22Rv1 (cell line): Measurements from ENCODE around the gene ATF2.

Experiments
- ZFX ChIP-seq: fragments of 450-650 bp; IDR thresholded peaks from 2 replicates; pipeline ENCODE4 v1.6.1; 2017; ENCODE audit warnings: antibody characterized with exemption, borderline replicate concordance
- TF ChIP-seq, protein P1 (sequence below): fragments of 450-650 bp; IDR thresholded peaks from 2 replicates; pipeline ENCODE4 v1.5.1; 2017; ENCODE audit warnings: mild to moderate bottlenecking

DNA sequence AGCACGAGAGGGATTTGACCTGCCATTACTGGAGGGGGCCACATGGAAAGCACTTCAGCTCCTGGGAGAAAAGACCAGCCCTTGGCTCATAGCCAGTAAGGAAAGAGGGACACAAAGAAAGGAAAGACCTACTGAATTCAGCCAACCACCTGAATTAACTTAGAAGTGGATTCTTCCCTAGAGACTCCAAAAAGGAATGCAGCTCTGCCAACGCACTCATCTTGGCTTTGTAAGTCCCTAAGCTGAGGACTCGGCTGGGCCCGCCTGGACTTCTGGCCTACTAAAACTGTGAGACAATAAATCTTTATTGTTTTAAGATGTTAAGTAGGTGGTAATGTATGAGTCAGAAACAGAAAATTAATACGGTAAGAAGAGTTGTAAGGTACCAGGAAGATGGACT, 11.5 kb downstream of the ATF2 start:
- TF ChIP-seq, protein P1, sequence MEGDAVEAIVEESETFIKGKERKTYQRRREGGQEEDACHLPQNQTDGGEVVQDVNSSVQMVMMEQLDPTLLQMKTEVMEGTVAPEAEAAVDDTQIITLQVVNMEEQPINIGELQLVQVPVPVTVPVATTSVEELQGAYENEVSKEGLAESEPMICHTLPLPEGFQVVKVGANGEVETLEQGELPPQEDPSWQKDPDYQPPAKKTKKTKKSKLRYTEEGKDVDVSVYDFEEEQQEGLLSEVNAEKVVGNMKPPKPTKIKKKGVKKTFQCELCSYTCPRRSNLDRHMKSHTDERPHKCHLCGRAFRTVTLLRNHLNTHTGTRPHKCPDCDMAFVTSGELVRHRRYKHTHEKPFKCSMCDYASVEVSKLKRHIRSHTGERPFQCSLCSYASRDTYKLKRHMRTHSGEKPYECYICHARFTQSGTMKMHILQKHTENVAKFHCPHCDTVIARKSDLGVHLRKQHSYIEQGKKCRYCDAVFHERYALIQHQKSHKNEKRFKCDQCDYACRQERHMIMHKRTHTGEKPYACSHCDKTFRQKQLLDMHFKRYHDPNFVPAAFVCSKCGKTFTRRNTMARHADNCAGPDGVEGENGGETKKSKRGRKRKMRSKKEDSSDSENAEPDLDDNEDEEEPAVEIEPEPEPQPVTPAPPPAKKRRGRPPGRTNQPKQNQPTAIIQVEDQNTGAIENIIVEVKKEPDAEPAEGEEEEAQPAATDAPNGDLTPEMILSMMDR: no peak
- TF ChIP-seq ZFX: no peak
